Gastrocnemius medialis (tissue), 4 donors: Measurements from ENCODE around the gene NT5C3B.

Source experiments
- POLR2A ChIP-seq, 2 donors: fragments of 450-650 bp; IDR thresholded peaks; one replicate each; pipeline ENCODE4 v1.6.1; 2017; ENCODE audit warnings: antibody characterized with exemption in 2 of 2, mild to moderate bottlenecking in 2 of 2, moderate library complexity in 2 of 2
- TF ChIP-seq, protein P1 (sequence below), 5 experiments: fragments of 450-650 bp in 3 of 5; fragments of 200-600 bp in 2 of 5; sonication (generic) in 2 of 5; IDR thresholded peaks in 4 of 5; conservative IDR thresholded peaks in 1 of 5; 1 replicate in 4 of 5; 2 replicates in 1 of 5; pipeline ENCODE4 v1.5.1; 2016 to 2019; ENCODE audit warnings: antibody characterized with exemption in 5 of 5, mild to moderate bottlenecking in 3 of 5, moderate library complexity in 3 of 5

GRCh38 chr17:41882756-41883155 is 46.7 kb upstream of the NT5C3B start:
- TF ChIP-seq, protein P1, sequence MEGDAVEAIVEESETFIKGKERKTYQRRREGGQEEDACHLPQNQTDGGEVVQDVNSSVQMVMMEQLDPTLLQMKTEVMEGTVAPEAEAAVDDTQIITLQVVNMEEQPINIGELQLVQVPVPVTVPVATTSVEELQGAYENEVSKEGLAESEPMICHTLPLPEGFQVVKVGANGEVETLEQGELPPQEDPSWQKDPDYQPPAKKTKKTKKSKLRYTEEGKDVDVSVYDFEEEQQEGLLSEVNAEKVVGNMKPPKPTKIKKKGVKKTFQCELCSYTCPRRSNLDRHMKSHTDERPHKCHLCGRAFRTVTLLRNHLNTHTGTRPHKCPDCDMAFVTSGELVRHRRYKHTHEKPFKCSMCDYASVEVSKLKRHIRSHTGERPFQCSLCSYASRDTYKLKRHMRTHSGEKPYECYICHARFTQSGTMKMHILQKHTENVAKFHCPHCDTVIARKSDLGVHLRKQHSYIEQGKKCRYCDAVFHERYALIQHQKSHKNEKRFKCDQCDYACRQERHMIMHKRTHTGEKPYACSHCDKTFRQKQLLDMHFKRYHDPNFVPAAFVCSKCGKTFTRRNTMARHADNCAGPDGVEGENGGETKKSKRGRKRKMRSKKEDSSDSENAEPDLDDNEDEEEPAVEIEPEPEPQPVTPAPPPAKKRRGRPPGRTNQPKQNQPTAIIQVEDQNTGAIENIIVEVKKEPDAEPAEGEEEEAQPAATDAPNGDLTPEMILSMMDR (IDR thresholded peaks at IDR 0.05 in 4 of 5, conservative IDR thresholded peaks at IDR 0.05 in 1 of 5) = no peak
- no peak for TF ChIP-seq POLR2A (IDR thresholded peaks at IDR 0.05)
